ENCODE measurements around the gene HSPB8.

The HSPB8 gene, protein sequence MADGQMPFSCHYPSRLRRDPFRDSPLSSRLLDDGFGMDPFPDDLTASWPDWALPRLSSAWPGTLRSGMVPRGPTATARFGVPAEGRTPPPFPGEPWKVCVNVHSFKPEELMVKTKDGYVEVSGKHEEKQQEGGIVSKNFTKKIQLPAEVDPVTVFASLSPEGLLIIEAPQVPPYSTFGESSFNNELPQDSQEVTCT
- total RNA-seq, result 0 to 0.20 reads per million in 2 donors

DNA sequence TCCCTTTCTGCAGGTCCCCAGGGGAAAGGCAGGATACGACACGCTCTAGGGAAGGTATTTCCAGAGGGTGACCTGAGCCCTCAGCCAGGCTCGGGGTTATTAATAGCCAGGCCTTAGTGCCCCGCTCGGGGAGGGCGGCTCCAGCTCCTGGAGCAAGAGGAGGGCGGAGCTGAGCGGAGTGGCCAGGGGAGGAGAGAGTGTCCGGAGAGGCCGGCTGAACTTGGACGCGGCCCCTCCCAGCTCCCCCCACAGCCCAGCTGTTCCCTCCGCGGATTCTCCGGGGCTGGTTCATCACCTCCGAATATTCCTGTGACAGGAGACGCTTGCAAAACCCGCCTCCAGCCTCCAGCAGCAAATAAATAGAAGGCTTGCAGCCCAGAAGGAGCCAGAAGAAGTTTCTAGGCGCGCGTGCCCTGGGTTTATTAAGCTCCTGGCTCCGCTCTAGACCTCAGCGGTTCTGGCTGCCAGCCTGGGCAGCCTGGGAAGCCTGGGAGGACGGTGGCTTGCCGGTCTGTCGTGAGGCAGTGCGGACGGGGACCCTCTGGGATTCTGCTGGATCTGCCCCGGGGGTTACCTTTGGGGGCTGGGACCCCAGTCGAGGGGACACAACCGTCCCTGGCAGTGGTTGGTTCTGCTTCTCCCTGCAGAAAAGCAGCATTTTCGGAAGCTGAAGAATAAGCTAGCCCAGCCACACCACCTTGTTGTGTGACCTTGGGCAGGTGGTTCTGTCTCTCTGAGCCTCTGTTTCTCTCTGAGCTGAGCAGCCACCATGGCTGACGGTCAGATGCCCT is at the start of gene HSPB8:
TSS of gene HSPB8 (plus strand) at position 388 of the 791 bp plus-strand sequence. CDS start at position 770, 382 bp downstream.
- no peak for DNase-seq

DNA sequence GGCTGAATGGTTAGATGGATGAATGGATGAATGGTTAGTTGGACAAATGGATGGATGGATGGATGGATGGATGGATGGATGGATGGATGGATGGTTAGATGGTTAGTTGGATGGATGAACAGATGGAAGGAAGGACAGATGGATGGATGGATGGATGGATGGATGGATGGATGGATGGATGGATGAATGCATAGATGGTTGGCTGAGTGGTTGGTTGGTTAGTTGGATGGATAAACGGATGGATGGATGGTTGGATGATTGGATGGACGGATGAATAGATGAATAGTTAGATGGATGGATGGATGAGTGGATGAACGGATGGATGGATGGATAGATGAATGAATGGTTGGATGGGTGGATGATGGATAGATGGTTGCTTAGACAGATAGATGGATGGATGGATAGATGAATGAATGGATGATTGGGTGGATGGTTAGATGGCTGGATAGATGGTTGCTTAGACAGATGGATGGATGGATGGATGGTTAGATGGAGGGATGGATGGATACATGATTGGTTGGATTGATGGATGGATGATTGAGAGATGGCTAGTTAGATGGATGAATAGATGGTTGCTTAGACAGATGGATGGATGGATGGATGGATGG is 48.8 kb upstream of the HSPB8 start:
- no peak for DNase-seq

DNA sequence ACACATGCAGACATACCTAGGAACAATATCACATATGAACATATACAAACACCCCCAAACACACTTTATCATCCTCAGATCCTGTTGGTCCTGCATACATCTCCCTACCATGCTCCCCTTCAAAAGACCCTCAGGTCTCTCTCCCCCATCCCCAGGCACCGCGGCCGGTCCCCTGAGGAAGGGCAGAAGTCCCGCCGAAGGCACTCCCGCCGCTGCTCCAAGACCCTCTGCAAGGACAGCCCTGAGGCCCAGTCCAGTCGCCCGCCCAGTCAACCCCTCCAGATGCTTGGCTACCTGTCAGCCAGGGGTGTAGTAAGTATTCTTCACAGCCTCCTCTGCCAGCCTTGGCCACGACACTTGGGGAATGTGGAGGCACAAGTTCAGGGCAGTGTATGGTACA is 48.2 kb upstream of the HSPB8 start:
- DNase-seq, result no peak

DNA sequence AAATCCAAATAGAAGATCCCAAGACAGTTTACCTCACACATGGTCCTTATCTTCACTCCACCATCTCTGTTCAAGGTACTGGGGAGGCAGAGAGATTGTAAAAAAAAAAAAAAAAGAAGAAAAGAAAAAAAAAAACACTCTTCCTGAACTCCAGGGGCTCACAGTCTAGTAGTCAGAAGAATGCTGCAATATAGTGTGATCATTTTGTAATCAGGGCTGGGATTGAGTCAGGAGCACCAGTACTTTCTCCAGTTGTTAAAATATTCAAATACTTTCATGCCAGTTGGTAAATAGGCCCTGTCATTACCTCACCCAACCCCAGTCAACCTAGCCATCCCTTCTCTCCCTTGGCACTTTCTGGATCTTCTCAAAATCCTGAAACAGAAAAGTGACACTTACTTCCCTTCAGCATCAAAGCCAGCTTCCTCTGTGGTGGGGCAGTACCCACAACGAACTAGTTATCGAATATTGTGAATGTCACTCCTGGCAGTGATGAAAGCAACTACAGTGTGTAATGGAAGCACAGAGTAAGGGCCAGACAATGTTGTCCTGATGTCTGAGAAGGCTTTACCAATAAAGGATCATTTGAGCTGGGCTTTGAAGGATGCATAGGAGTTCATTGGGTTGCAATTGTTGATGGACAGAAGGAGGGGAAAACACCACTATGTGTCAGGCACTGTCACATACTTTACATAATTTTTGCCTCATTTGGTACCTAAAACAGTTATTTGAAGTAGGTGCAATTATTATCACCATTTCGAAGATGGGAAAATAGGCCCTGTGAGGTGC is 44.3 kb upstream of the HSPB8 start:
- no peak for DNase-seq

DNA sequence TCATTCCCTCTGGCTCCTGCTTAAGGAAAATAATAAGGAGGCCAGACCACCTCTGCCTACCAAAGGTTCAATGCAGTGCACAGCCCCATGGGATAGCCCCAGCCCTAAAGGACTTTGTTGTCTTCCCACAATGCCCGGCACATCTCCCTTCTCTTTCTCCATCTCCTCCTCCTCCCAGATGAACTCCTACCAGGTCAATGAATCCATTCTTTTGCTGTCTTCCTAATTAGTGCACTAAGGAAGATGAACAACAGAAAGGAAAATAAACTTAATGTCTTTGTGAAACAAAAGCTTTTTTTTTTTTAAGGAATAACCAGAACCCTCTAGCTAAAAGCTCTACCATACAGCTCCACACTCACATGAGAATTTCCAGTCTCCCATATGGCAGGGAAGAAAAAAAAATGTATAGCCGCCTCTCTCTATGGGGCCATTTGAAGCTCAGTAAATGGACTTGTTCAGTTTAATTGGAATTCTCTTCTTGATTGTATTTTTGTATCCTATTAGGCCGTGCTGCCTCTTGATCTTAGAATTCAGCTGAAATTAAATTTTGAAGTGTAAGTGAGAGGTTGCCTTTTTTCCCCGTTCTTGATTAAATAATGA is 41.8 kb upstream of the HSPB8 start:
- DNase-seq, result no peak

DNA sequence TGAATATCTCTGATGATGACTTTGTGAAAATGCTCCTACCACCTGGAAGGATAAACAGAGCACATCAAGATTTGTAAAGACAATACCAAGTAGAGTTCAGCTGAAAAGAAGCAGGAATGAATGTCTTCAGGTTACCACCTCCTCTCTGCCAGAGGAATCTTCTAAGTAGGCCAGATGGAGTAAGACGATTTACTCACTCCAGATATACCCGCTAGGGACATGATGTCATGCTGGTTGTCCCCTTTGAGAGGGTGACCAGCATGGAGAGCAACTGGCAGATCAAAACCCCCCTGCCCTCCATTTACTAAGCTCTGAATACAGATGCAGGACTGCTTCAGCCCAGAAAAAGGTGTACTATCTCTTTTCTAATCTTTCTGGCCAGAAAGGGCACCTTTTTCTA is 39.3 kb upstream of the HSPB8 start:
- DNase-seq, result no peak

DNA sequence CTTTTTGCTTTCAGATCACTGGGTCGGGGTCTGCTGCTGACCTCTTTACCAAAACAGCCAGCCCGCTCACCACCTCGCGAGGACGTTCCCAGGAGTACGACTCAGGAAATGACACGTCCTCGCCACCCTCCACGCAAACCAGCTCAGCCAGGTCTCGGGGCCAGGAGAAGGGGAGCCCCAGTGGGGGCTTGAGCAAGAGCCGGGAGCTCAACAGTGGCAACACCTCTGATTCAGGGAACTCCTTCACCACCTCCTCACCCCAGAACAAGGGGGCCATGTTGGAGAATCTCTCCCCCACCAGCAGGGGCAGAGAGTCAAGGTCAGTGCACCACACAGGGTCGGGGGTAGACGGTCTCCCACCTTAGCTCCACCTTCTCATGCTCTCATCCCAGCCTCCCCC is 33.4 kb upstream of the HSPB8 start:
- no peak for DNase-seq

DNA sequence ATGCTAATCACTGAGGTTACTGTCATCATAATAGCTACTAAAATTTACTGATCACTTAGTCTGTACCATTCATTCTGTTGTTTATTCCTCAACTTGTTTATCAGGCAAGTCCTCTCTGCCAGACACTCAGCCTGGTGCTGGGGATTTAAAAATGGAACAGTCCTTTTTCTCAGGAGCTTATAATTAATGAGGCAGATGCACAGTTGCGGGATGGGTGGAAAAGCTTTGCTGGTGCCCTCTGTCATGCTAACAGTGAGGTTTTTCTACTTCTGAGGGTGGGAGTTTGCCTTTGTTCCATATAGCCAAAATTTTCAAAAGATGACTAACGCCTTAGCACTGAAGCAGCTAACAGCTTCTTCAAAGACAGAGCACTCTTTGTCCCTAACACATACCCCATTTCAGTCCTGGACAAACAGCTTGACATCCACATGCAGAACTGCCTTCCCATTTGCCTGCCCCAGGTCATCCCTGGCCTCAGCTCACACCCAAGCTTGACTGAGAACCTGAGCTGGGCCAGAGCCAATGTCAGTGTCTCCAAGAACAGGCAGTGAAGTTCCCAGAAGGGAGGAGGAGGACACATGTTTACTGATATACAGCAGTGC is 30.8 kb upstream of the HSPB8 start:
- DNase-seq, result no peak

DNA sequence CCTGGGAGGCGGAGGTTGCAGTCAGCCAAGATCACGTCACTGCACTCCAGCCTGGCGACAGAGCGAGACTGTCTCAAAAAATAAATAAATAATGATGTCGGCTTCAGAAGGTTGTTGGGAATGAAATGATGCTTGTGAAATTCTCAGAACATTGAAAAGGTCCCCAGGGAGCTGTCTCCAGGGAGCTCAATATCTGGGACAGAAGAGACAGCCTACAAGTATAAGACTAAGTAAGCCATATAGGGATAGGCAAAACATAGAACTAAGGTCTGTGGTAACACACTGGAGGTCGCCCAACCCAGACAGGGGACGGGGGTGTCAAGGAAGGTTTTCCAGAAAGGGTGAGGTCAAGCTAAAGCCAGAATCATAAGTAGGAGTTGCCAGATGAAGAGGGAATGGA is 29.5 kb upstream of the HSPB8 start:
- no peak for DNase-seq

DNA sequence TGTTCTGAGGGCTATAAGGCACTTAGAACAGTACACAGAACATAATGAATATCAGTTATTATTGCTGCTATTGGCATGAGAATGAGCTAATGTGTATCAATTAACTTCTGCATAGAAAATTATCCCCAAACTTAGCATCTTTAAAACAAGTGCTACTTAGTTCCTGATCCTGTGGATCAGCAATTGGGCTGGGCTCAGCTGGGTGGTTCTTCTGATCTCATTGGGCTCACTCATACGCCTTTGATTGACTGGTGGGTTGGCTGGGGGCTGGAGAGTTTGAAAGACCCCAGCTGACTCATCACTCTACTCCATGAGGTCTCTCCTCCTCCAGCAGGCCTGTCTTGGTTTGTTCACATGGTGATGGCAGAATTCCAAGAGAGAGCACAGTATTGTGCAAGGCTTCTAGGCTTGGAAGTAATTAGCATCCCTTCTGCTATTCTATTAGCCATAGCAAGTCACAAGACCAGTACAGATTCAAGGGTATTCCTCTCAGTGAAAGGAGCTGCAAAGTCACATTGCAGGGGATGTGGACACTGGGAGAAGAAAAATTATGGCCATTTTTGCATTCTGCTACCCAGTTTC is 27.2 kb upstream of the HSPB8 start:
- no peak for DNase-seq

DNA sequence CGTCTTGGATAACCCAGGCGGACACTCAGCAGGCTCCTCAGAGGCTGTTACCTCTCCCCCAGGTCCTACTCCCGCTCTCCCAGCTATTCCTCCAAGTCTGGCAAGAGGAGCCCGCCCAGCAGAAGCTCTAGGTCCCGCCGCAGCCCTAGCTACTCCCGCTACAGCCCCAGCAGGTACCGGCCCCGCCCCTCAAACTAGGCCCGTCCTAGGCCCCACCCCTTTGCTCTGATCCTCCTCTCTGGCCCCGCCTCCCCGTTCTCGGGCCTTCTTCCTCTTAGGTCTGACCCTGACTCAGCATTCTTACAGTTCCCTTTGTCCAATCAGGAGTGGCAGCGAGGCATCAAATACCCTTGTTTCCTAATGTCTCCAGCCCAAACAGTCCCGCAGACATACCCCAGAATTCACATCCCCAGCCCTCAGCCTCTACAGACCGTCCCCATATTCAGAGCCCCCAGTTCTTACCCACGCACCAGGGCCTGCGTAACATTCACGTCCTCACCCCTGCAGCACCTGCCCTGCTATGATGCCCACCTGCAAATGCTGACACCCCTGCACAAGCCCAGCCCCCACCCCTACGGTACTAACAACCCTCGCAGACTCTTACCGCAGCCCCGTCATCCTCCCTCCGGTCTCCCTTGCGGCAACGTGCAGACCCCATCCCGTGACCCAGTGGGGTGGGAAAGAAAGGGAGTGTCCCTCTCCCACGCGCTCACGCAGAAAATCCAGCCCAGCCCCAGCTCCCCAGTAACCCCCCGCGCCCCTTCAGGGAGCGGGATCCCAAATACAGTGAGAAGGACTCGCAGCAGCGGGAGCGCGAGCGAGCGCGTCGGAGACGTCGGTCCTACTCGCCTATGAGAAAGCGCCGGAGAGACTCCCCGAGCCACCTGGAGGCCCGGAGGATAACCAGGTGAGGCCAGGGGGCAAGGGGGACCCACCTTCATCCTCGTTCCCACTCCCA is 25.0 kb upstream of the HSPB8 start:
- DNase-seq, result peak in 1 of 5 experiments; percentile 24

DNA sequence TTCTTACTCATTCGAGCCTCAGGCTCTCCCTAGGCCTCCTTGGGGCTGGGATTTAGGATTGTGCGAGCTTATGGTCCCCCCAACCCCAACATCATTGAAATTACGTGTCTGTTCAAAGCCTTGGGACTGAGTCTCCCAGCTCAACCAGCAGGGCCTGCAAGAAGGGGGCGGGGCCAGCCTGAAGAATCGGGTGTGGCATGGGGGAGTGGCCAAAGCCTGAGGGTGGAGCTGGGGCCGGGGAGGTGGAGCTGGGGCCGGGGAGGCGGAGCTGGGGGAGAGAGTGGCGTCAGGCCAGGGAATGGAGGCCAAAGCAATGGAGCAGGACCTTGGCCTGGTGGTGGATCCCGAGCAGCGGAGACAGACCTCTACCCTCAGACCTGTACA is 24.3 kb upstream of the HSPB8 start:
- no peak for DNase-seq

DNA sequence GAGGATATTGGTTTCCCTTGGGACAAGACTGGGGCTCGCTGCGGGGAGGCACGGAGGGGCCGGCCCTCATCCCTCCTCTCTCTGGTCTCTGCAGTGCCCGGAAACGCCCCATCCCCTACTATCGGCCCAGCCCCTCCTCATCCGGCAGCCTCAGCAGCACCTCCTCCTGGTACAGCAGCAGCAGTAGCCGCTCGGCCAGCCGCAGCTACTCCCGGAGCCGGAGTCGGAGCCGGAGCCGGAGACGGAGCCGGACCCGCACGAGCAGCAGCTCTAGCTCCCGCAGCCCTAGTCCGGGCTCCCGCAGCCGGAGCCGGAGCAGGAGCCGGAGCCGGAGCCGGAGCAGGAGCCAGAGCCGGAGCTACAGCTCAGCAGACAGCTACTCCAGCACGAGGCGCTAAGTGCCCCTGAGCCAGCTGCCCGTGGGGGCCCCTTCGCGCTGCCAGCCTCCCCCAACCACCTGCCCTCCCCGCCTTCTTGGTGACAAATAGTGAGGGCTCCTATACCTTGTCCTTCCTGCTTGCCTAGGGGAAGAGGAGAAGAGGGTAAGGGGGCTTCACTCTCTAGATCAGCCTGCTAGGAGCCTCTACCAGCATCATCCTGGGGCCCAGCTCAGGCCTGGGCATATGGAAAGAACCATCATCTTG is 22.2 kb upstream of the HSPB8 start:
- DNase-seq, result no peak

DNA sequence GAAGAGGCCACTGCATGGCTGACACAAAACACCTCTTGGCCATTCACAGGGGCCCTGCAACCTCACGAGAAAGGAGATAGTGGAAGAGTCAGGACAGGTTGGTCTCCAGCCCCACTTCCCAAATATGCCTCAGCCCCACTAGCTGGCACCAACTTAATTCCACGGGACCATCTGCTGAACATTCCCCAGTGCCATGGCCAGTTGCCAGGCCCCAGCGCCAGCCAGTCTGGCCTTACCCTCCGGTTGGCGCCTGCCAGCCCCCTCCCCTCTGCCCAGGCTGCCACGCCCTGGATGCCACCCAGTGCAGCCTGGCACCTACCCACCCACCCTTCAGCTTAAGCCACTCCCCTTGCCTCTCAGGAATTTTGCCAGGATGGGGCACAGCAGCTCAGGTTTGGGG is 21.2 kb upstream of the HSPB8 start:
- DNase-seq, result no peak

DNA sequence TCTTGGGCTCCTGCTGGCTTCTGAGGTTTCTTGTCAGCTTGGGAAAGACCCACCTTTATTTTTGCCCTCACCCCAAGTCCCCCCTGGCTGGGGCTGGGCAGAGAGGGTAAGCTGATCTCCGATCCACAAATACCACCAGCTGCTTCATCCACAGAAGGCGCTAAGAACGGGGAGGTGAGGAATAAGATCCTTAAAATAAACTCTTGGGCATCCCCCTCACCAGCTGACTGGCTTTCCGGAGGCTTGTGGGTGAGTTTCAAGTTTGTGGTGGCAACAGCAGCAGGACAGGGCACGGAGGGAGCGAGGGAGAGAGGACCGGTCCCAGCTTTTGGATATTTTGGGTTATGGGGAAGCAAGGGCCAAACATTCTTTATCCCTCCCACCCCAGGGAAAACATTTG is 20.8 kb upstream of the HSPB8 start:
- DNase-seq, result no peak

DNA sequence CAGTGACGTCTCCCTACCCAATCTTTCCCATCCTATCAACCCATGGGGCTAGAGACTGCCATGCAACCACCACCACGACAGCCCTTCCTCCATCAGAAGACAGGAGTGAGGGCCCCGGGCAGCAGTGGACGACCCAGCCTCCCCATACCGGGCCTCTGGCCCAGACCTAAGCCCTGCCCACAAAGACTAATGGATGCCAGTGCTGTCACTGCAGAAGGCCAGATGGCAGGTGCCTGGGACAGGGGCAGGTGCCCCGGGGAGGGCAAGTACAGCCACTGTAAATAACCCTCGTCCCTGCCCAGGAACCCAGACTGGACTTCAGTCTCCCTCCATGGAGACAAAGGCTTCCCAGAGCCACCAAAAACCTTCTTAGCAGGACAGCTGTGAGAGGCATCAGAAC is 20.3 kb upstream of the HSPB8 start:
- DNase-seq, result no peak

DNA sequence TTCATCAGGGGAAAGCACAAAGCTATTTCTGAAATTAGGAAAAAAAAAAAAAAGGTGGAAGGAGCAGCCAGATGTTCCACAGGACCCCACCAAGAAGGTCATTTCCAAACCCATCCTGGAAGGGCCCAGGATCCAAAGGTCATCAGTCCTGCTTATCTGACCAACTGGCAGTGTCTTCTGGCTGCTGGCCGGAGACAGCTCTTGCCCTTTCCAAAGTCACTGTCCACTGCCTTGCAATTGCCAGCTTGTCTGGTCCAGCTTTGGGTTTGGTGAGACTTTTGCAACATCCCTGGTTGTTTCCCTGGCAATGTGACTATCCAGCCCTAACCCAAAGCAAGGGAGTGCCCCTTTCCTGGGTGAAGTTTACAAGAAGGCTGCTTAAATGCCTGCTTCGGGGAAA is 18.9 kb upstream of the HSPB8 start:
- DNase-seq, result no peak

DNA sequence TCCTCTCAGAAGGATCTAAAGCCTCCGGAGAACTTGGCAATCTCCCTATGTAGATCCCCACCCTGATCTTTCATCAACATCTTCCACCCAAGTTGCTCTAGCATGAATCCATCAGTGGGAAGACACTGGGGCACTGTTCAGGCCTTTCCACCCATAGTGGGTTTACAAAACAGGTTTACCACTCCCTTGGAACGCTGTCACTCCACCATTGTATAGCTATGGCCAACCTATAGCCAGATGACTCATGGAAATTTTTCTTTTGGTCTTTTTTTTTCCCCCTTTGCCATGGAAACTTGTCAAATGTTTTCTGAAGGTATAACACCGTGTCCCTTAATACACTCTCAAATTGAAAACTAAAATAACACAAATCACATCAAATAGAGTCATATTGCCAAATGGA is 10.8 kb upstream of the HSPB8 start:
- no peak for DNase-seq

DNA sequence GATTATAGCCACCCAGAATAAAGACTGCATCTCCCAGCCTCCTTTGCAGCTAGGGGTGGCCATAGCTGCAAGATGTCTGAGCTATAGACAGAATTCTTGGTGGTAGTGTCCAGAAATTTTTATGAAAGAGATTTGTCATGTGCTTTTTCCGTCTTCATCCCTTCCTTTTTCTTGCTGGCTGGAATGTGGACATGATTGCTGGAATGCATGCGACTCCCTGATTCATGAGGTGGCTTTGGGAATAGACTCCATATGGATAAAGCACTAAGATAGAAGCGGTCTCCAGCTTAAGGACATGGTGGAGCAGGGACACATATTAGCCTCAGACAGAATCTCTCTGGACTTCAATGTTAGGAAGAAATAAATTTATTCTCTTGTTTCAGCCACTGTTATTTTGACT is 10.0 kb upstream of the HSPB8 start:
- no peak for DNase-seq

DNA sequence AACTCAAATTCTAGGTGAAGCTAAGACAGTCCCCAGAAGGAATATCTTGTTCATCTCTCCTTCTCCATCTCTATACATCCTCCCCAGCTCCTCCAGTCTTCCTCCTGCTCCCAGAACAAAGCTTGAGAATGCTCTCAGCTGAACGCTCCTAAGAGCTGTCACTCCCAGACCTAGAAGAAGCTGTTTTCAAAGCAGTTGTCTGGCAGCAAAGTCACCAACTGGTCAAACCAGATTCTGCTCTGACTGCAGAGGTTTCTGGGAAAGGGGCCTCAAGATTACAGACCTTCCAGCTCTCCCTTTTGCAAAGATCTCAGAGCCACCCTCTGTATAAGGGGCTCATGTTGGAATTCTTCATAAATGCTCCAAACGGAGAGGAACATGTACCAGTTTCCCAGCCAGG is 9.6 kb upstream of the HSPB8 start:
- DNase-seq, result no peak

Measured in T-helper 2 cell (primary cell).